Amniotic epithelial cell (primary cell): Measurements from ENCODE around the gene GASK1B.

Experiments
- DNase-seq: peaks from one replicate; pipeline ENCODE4 v3.0.0-alpha.2; 2010; ENCODE audit warnings: low read depth

Gene GASK1B

GRCh38 chr4:158186815-158187214, 14.0 kb upstream of the GASK1B start:
- no peak for DNase-seq

DNA sequence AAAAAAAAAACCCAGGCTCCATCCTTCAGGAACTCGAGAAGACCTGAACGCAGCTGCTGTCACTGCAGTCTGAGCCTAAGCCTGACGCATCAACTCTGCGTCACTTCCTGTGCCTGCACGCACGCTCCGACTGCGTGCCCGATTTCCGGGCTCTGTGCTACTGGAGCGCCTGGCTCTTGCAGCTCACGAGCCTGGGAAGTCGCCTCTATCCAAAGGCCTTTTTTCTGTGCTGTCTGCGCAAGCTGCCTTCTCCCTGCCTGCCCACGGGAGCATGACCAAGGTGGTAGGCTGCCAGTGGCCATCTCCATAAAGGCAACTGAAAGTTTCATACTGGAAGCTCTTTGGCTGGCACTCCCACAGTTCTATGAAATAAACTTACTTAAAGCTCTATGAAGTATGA, 9.9 kb upstream of the GASK1B start:
- DNase-seq: no peak

DNA sequence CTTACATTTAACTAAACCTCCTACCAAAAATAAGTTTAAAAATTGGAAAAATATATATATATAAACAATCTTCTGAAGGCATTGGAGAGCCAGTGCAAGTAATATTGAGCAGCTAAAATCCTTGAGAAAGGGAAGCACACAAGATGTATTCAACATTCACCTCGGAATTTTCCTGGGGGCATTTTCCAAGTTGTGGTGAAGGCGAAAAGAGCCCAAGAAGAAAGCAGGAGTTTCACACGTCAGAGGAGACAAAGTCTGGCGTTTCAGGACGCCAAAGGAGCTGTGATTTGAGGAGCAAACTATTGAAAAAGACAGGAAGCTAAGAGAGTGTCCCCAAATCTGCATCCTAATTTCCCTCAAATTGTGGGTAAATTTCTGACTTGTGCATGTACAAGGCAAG, 9.1 kb upstream of the GASK1B start:
- no peak for DNase-seq

DNA sequence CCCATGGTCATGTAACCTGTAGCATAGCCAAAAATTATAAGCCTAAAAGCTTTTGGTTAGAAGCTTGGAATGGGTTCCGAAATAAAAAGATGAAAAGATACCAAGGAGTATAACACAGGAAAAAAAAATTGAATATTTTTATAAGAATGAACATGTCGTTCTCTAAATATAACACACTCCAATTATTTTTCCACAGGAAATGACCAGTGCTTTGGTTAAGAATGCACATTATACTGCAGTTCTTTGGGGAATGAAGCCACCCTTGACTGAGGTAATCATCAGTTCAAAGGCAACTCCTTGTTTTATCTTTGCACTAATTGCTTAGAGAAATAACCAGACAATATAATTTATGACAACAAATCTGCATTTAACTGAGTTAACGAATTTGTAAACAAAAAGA, 6.6 kb upstream of the GASK1B start:
- no peak for DNase-seq

DNA sequence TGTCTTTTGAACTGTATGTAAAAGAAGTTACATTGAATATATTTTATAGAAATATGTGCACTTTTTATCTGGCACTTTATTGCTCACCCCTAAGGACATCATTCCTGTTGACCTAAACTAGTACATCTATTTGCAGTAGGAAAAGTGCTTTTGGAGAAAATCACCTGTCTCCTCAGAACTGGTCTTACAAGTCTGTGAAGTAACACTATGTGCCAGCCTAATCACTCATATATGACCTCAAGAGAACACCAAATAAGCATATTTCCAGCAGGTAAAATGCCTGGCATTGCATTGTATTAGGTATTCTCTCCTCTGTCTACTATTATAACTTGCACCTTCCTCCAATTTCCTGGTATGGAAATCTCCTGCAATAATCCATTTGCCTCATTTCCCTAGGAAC, 4.0 kb upstream of the GASK1B start:
- no peak for DNase-seq

- DNase-seq: peak; percentile 19
Measured at GRCh38 chr4:158176108-158176507, 3.3 kb upstream of the GASK1B start.

DNA sequence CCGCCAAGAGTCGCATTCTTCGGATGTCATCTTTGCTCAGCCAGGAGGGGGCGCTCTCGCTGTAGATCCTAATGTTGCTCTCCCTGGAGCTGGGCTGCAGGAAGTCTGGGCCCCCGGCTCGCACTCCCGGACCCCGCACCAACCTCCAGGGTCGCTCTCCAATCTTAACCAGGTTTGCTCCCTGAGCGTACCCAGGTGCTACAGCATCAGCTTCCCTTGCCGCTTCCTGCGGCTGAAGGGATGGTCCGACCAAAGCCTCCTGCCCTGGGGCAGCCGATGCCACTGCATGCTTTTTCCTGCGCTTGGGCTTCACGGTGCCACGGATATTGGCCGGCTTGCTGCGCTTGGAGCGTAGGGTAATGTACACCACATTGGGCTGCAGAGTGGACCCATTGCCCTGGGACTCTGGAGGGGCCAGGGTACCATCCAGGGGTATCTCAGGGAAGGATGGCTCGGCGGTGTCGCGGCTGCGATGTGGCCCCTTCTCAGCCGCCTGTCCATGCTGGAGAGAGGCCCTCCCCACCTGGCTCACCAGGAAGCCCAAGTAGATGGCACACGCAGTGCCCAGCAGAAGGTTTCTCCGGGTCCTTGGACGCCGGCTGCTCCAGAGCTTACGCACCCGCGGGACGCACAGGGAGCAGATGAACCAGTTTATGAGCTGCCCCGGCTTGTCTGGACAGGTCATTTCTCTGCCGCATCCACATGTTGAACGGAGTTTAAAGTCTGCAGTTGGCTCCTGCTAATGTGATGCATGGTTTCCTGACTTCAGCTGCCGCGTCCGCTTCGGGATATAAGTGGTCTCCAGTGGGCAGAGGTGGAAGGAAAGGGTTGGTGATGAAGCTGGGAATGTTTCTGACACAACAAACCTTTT, 1.9 kb downstream of the GASK1B start:
- peak; percentile 72 for DNase-seq

- peak; percentile 62 for DNase-seq
Measured at GRCh38 chr4:158169931-158170690, 2.7 kb downstream of the GASK1B start.

DNA sequence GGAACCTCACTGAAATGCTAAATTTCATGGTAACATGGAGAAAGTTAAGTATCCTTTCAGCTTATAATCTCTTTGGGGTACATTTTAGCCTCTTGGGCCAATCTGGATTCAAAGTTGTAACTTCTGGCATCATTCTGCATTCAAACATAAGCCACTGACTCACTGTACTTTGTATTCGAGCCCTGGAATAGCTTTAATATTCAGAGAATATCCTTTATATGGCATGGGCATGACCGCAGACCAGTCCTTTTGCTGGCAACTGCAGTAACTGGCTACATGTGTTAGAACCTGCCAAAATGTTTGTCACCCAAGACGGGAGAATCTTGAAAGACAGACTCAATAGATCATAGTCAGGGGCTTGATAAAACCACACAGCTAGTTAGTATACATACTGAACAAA, 3.3 kb downstream of the GASK1B start:
- DNase-seq: peak; percentile 54

DNA sequence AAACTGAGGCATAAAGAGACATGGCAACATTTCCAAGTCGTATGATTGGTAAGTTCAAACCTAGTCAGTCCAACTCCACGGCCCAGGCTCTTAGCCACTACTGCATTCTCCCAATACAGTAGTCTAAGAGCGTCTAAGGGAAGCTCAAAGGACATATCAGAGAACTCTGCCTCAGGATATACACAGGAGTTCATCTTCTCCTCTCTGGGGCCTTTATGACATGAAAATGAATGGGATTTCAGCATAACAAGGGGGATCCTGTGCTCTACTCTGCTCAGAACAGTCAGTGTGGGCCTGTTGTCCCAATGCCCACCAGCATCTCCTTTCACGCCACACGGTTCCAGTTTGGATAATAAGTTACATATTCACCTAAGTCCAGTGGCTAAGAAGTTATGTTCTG, 4.2 kb downstream of the GASK1B start:
- no peak for DNase-seq

GRCh38 chr4:158166701-158167100, 6.1 kb downstream of the GASK1B start:
- peak; percentile 44 for DNase-seq

DNA sequence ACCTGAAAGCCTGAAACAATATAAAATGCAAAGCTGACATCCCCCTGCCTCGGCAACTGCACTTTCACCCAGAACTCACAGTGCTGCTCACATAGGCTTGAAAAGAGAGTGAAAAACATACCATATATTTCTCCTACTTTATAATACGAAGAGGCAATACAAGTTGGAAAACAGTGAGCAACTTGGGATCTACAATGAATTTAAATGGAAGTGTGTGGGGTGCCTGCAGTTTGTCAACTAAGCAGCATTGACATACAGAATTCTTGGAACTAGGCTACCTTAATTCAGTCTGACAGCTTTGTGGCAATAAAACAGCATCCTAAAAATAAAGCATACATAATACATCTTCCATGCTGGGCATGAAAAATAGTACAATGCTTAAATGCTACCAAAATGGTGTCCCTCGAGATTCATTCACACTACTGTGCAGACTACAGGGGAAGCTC, 8.0 kb downstream of the GASK1B start:
- peak; percentile 21 for DNase-seq

DNA sequence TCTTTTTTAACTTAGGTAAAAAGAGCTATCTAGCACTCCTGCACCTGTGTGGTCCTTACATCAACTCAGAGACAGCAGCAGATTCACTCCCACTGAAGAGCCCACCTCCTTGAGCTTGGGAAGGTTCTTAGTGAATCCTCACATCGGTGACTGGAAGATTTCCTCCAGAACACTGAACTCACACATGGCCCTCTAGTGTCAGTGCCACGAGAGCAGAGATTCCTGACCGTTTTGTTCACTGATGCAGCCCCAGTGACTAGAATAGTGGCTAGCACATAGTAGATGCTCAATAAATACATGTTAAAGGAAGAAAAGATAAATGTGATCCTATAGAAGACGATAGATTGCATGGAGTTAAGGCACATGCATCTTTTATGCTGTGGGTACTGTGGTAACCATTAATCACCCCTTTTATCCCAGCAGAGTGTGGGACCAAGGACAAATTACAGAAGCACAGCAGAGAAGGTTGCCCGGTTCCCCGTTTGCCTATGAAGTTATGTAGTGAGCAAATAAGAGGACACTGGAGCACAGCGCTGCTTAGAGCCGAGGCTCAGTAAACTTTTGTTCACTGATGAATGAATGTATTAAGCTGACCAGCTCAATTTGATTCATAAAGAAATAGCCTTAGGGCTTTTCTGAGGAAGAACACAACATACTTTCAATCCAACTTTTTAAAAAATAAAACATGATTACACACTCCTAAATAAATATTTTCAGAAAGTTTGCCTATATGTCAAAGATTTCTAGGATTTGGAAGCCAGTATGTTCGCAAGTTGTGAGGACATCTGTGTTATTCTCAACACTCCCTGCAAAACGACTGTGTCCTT, 8.7 kb downstream of the GASK1B start:
- DNase-seq: peak; percentile 45

- peak; percentile 48 for DNase-seq
Measured at GRCh38 chr4:158162631-158163030, 10.2 kb downstream of the GASK1B start.

GRCh38 chr4:158161551-158162354, 11.1 kb downstream of the GASK1B start:
- DNase-seq: peak; percentile 100

DNA sequence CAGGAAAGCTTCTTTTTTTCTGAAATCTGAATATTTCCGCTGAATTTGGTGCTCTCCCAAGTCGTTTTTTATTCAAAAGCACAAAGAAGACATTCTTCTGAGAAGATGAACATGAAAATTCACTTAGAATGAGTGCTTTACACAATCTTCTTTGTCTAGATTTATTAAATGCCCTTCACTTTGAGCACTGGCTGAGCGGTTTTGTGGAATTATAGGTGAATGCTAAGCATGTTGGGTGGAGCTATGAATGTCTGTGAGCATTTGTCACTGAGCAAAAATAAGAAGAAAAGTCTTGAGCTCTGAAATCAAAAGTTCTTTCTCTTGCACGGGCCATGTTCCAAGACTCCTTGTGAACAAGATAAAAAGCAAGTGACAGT, 13.1 kb downstream of the GASK1B start:
- DNase-seq: peak; percentile 78

GRCh38 chr4:158159054-158159717, 13.6 kb downstream of the GASK1B start:
- peak; percentile 94 for DNase-seq

DNA sequence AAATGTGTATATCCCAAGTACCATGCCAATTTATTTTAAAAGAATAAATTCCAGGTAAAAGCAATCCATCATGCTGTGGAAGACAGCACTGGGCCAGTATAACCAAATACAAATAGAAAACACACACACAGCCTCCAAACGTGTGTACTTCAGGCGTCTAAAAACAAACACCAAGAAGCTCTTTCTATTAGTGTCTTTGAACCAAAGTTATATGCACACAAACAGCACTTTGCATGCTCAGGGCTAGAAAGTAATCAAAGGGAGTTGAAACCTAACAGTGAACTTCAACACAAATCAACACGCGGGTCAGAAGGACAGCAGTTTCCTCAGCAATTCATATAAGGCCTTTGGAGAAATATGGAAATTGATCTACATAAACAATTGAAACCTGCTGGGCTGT, 15.4 kb downstream of the GASK1B start:
- DNase-seq: no peak

DNA sequence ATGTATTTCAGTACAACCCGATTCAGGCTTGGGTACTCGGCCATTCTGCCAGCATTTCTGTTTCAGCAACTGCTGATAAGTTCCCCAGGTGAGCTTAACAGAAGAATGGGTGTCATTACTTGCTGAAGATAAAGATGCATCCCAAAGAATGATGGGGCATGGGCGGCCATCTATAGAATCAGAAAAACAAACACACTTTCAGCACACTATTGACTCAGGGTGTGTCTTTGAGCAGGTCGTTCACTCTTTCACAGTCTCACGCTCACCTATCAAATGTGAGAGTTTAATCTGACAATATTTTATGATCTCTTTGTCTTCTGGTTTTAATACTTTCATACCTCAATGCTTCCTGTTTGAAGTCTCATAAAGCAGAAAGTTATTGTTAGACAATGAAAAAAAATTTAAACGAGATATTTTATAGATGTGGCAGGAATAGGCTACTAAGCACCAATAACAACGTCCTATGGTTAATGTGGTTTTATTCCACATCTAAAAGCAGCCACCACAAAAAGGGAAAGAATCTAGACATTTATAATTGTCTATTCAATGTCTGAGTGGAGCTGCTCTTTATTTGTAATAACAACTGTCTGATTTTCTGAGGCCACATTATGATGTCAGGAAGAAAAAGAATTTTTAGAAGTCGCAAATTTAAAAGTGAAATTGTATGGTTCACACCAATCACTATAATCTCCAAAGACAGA, 17.0 kb downstream of the GASK1B start:
- DNase-seq: no peak

DNA sequence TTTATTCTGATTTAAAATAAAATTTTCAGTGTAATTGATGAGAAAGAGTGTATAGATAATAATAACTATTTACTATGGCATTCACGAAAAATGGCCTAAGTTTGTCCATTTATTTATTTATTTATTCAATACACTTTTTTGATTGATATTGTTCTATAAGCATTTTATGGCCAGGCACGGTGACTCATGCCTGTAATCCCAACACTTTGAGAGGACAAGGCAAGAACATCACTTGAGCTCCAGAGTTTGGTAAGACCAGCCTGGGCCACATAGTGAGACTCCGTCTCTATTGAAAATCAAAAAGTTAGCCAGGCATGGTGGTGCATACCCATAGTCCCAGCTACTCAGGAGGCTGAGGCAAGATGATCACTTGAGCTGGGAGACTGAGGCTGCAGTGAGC, 25.7 kb downstream of the GASK1B start:
- no peak for DNase-seq
